Stomach (tissue), 4 donors: ENCODE results near the gene JMJD1C.

Experiments
- EP300 ChIP-seq: sonication (generic); formaldehyde crosslinking; IDR thresholded peaks from one replicate; pipeline ENCODE4 v1.6.1; 2017; ENCODE audit warnings: antibody characterized with exemption
- POLR2A ChIP-seq, 4 donors: fragments of 450-650 bp; IDR thresholded peaks; one replicate each; pipeline ENCODE4 v1.6.1; 2016; ENCODE audit warnings: antibody characterized with exemption in 4 of 4, control low read depth in 2 of 4, mild to moderate bottlenecking in 1 of 4, moderate library complexity in 1 of 4
- POLR2AphosphoS5 ChIP-seq, 3 donors: sonication (generic); formaldehyde crosslinking; IDR thresholded peaks; one replicate each; pipeline ENCODE4 v1.6.1; 2016; ENCODE audit warnings: antibody characterized with exemption in 3 of 3
- TF ChIP-seq, protein P1 (sequence below), 7 experiments: fragments of 450-650 bp in 4 of 7; fragments of 200-600 bp in 3 of 7; sonication (generic) in 3 of 7; IDR thresholded peaks; one replicate each; pipeline ENCODE4 v1.5.1; 2016 to 2019; ENCODE audit warnings: antibody characterized with exemption in 7 of 7, control low read depth in 2 of 7, mild to moderate bottlenecking in 1 of 7

DNA sequence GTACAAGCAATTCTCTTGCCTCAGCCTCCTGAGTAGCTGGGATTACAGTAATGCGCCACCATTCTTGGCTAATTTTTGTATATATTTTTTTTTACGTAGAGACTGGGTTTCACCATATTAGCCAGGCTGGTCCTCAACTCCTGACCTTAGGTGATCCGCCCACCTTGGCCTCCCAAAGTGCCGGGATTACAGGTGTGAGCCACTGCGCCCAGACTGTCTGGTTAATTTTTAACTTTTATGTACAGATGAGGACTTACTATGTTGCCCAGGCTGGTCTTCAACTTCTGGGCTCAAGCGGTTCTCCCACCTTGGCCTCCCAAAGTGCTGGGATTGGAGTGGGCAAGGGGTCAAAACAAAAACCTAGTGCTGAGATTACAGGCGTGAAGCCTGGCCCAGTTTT lies 101.8 kb downstream of the JMJD1C start:
- no peak for TF ChIP-seq EP300
- no peak for TF ChIP-seq POLR2AphosphoS5 (IDR thresholded peaks at IDR 0.05)
- TF ChIP-seq, protein P1, sequence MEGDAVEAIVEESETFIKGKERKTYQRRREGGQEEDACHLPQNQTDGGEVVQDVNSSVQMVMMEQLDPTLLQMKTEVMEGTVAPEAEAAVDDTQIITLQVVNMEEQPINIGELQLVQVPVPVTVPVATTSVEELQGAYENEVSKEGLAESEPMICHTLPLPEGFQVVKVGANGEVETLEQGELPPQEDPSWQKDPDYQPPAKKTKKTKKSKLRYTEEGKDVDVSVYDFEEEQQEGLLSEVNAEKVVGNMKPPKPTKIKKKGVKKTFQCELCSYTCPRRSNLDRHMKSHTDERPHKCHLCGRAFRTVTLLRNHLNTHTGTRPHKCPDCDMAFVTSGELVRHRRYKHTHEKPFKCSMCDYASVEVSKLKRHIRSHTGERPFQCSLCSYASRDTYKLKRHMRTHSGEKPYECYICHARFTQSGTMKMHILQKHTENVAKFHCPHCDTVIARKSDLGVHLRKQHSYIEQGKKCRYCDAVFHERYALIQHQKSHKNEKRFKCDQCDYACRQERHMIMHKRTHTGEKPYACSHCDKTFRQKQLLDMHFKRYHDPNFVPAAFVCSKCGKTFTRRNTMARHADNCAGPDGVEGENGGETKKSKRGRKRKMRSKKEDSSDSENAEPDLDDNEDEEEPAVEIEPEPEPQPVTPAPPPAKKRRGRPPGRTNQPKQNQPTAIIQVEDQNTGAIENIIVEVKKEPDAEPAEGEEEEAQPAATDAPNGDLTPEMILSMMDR (IDR thresholded peaks at IDR 0.05): no peak
- no peak for TF ChIP-seq POLR2A (IDR thresholded peaks at IDR 0.05)
